NT2/D1 (cell line): ENCODE results near the gene FGFBP1.

Experiments used
- SUZ12 ChIP-seq: IDR thresholded peaks from 2 replicates; pipeline ENCODE4 v1.6.1; 2011; ENCODE audit not compliant: insufficient read length, insufficient read depth; ENCODE audit errors: extremely low read depth
- YY1 ChIP-seq: IDR thresholded peaks from 2 replicates; pipeline ENCODE4 v1.6.1; 2011; ENCODE audit not compliant: insufficient read length, insufficient read depth
- ZNF274 ChIP-seq: IDR thresholded peaks from 2 replicates; pipeline ENCODE4 v1.6.1; 2011; ENCODE audit warnings: mild to moderate bottlenecking, low read depth, low read length

DNA sequence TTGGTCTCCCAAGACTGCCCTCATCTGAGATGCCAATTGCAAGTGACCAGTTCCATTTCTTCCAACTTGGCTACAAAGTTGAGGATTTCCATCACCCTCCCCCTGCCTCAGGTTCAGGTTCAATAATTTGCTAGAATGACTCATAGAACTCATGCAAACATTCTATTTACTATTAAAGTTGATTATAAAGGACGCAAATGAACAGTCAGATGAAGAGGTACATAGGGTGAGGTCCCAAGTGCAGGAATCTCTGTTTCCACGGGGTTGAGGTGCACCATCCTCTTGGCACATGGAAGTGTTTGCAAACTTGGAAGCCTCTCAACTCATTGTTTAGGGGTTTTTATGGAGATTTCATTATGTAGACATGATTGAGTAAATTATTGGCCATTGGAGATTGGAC is 41.0 kb downstream of the FGFBP1 start:
- no peak for TF ChIP-seq ZNF274
- no peak for TF ChIP-seq YY1
- no peak for TF ChIP-seq SUZ12
